Upper lobe of left lung (tissue), 4 donors: Measurements from ENCODE around the gene MXRA5.

Source experiments
- POLR2A ChIP-seq, 4 donors: fragments of 450-650 bp; IDR thresholded peaks; one replicate each; pipeline ENCODE4 v1.5.1; 2016 to 2017; ENCODE audit warnings: antibody characterized with exemption in 4 of 4, mild to moderate bottlenecking in 2 of 4
- TF ChIP-seq, protein P1 (sequence below), 6 experiments: fragments of 450-650 bp in 4 of 6; fragments of 200-600 bp in 2 of 6; sonication (generic) in 2 of 6; IDR thresholded peaks; one replicate each; pipeline ENCODE4 v1.5.1; 2016 to 2019; ENCODE audit warnings: antibody characterized with exemption in 6 of 6

DNA sequence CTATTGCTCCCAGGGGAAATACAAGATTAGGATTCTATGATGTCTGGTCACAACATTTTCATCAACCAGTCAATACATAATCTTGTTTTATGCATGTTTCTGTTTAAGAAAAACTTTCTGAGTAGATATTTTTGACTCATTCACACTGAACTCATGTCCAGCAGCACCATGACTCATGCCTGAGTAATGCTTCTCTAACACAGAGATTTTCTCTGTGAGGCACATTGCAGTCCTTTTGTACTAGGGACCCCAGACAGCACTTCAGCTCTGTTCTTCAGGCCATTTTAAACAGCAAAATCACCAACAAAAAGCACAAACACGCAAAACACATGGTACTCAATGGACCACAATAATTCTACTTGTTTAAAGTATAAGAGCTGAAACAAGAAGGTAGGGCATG lies 83.6 kb downstream of the MXRA5 start:
- TF ChIP-seq, protein P1, sequence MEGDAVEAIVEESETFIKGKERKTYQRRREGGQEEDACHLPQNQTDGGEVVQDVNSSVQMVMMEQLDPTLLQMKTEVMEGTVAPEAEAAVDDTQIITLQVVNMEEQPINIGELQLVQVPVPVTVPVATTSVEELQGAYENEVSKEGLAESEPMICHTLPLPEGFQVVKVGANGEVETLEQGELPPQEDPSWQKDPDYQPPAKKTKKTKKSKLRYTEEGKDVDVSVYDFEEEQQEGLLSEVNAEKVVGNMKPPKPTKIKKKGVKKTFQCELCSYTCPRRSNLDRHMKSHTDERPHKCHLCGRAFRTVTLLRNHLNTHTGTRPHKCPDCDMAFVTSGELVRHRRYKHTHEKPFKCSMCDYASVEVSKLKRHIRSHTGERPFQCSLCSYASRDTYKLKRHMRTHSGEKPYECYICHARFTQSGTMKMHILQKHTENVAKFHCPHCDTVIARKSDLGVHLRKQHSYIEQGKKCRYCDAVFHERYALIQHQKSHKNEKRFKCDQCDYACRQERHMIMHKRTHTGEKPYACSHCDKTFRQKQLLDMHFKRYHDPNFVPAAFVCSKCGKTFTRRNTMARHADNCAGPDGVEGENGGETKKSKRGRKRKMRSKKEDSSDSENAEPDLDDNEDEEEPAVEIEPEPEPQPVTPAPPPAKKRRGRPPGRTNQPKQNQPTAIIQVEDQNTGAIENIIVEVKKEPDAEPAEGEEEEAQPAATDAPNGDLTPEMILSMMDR (IDR thresholded peaks at IDR 0.05) = no peak
- no peak for TF ChIP-seq POLR2A (IDR thresholded peaks at IDR 0.05)
